HepG2 (cell line): ENCODE data around the gene SPACA4. TPM values are rescaled to one million over a fixed set of nuclear protein-coding genes. Genes with fewer than 3 reads are reported as not detected.

Experiments used
- ARID5B ChIP-seq: IDR thresholded peaks from 2 replicates; pipeline ENCODE4 v1.4.0; 2020; ENCODE audit warnings: mild to moderate bottlenecking, missing genetic modification reagents
- CREB1 ChIP-seq, 2 experiments: fragments of 450-650 bp in 1 of 2; IDR thresholded peaks; 2 replicates each; pipeline ENCODE4 v1.6.1; 2016 to 2017; ENCODE audit warnings: control low read depth in 1 of 2, mild to moderate bottlenecking in 1 of 2, missing compliant biosample characterization in 1 of 2, missing genetic modification characterization in 1 of 2
- DRAP1 ChIP-seq: IDR thresholded peaks from 2 replicates; pipeline ENCODE4 v1.6.1; 2016; ENCODE audit warnings: missing genetic modification reagents, missing compliant biosample characterization
- FOXO1 ChIP-seq: sonication (generic); formaldehyde crosslinking; IDR thresholded peaks from 2 replicates; pipeline ENCODE4 v1.4.0; 2020; ENCODE audit warnings: missing genetic modification reagents
- HIC2 ChIP-seq: sonication (generic); formaldehyde crosslinking; IDR thresholded peaks from 2 replicates; pipeline ENCODE4 v1.9.0; 2022; ENCODE audit warnings: low read depth, missing genetic modification reagents
- HMG20B ChIP-seq: conservative IDR thresholded peaks from 2 replicates; pipeline ENCODE4 v1.6.1; 2016; ENCODE audit warnings: missing genetic modification reagents, missing compliant biosample characterization
- HNF1B ChIP-seq: sonication (generic); formaldehyde crosslinking; IDR thresholded peaks from 2 replicates; pipeline ENCODE4 v1.5.1; 2020; ENCODE audit warnings: mild to moderate bottlenecking, moderate library complexity, missing genetic modification reagents
- HNRNPL ChIP-seq: fragments of 200-400 bp; formaldehyde crosslinking; IDR thresholded peaks from 2 replicates; pipeline ENCODE4 v1.6.1; 2017; ENCODE audit warnings: mild to moderate bottlenecking, low read depth, low read length
- MXD1 ChIP-seq: sonication (generic); formaldehyde crosslinking; IDR thresholded peaks from 2 replicates; pipeline ENCODE4 v1.4.0; 2020; ENCODE audit warnings: mild to moderate bottlenecking, missing genetic modification reagents
- NONO ChIP-seq, 2 experiments: fragments of 450-650 bp in 1 of 2; sonication (generic) in 1 of 2; formaldehyde crosslinking in 1 of 2; IDR thresholded peaks in 1 of 2; conservative IDR thresholded peaks in 1 of 2; 2 replicates each; pipeline versions ENCODE4 v1.6.1 to v1.8.0; 2017 to 2022; ENCODE audit warnings: mild to moderate bottlenecking in 1 of 2, missing genetic modification reagents in 1 of 2, moderate library complexity in 1 of 2
- NR2C2 ChIP-seq: sonication (generic); formaldehyde crosslinking; IDR thresholded peaks from 2 replicates; pipeline ENCODE4 v1.4.0; 2020; ENCODE audit warnings: missing genetic modification reagents, mild to moderate bottlenecking, moderate library complexity, borderline replicate concordance
- NR3C1 ChIP-seq: sonication (generic); formaldehyde crosslinking; IDR thresholded peaks from 2 replicates; pipeline ENCODE4 v1.4.0; 2020; ENCODE audit warnings: missing genetic modification reagents
- PHF20 ChIP-seq: sonication (generic); formaldehyde crosslinking; IDR thresholded peaks from 2 replicates; pipeline ENCODE4 v1.5.0; 2020; ENCODE audit warnings: mild to moderate bottlenecking, missing genetic modification reagents
- PLRG1 ChIP-seq: fragments of 450-650 bp; conservative IDR thresholded peaks from 2 replicates; pipeline ENCODE4 v1.6.1; 2016
- POGZ ChIP-seq: sonication (generic); formaldehyde crosslinking; IDR thresholded peaks from 2 replicates; pipeline ENCODE4 v1.4.0; 2020; ENCODE audit warnings: mild to moderate bottlenecking, missing genetic modification reagents
- RARA ChIP-seq: IDR thresholded peaks from 2 replicates; pipeline ENCODE4 v1.6.1; 2016; ENCODE audit warnings: missing genetic modification reagents, missing compliant biosample characterization
- TBX3 ChIP-seq: fragments of 450-650 bp; IDR thresholded peaks from 2 replicates; pipeline ENCODE4 v1.6.1; 2017; ENCODE audit warnings: antibody characterized with exemption, mild to moderate bottlenecking, inconsistent platforms, borderline replicate concordance
- TRIM24 ChIP-seq: sonication (generic); formaldehyde crosslinking; IDR thresholded peaks from 2 replicates; pipeline ENCODE4 v1.8.0; 2022; ENCODE audit warnings: mild to moderate bottlenecking, missing genetic modification reagents
- YY1 ChIP-seq: IDR thresholded peaks from 2 replicates; pipeline ENCODE4 v1.6.1; 2011; ENCODE audit warnings: low read length, low read depth, moderate library complexity, mild to moderate bottlenecking; ENCODE audit not compliant: insufficient read depth, insufficient replicate concordance
- ZNF629 ChIP-seq: sonication (generic); formaldehyde crosslinking; conservative IDR thresholded peaks from 2 replicates; pipeline ENCODE4 v1.5.0; 2020; ENCODE audit warnings: missing genetic modification reagents
- ZNF766 ChIP-seq: sonication (generic); formaldehyde crosslinking; IDR thresholded peaks from 2 replicates; pipeline ENCODE4 v1.5.0; 2020; ENCODE audit warnings: missing genetic modification reagents, borderline replicate concordance
- polyA plus RNA-seq, 8 experiments: library from polyadenylated mRNA; depleted of rRNA in 3 of 8; stranded (reverse) in 7 of 8; unstranded in 1 of 8; fragments of >200 nt; fragmentation: Illumina TruSeq in 4 of 8; extraction: Trizol in 4 of 8; gene quantifications; 2 replicates each; pipeline versions ENCODE4 v1.2.1 to v1.2.3, GENCODE V29; 2011 to 2016; ENCODE audit warnings: low read depth in 4 of 8, missing spikeins in 1 of 8, mixed read lengths in 1 of 8; ENCODE audit not compliant: insufficient read depth in 1 of 8
- total RNA-seq, 5 experiments: library from RNA; depleted of rRNA; stranded (reverse); fragments of >200 nt; fragmentation: Illumina TruSeq; extraction: Trizol; gene quantifications; 2 replicates each; pipeline ENCODE4 v1.2.3, GENCODE V29; 2016; ENCODE audit warnings: low read depth in 1 of 5

Gene SPACA4
- total and polyA plus RNA-seq, 2 of the 13 experiments (the other 11 are each of a cell fraction or from before 2014, with no cell fraction given), result not detected

GRCh38 chr19:48627201-48627864 lies 20.8 kb downstream of the SPACA4 start (continued):
- TF ChIP-seq ARID5B (CRISPR knock-in tag) (no peak), PLRG1 (no peak), CREB1 (IDR thresholded peaks at IDR 0.05) (no peak), CREB1 (CRISPR knock-in tag; IDR thresholded peaks at IDR 0.05) (no peak), NR3C1 (CRISPR knock-in tag) (no peak), NONO (IDR thresholded peaks at IDR 0.05) (no peak), NONO (CRISPR knock-in tag; conservative IDR thresholded peaks at IDR 0.05) (no peak), DRAP1 (CRISPR knock-in tag) (no peak), MXD1 (CRISPR knock-in tag) (no peak), NR2C2 (CRISPR knock-in tag) (peak; percentile 52; the same call in 1 of the 2 replicates), YY1 (no peak), POGZ (CRISPR knock-in tag) (no peak), TRIM24 (CRISPR knock-in tag) (no peak), HIC2 (CRISPR knock-in tag) (no peak), ZNF766 (CRISPR knock-in tag) (no peak), HNF1B (CRISPR knock-in tag) (no peak), FOXO1 (CRISPR knock-in tag) (no peak; the same call in 1 of the 2 replicates), HNRNPL (no peak), PHF20 (CRISPR knock-in tag) (no peak), HMG20B (CRISPR knock-in tag) (no peak), TBX3 (peak; percentile 87), RARA (CRISPR knock-in tag) (no peak), ZNF629 (CRISPR knock-in tag) (no peak)
